GM18909 (cell line): ENCODE data around the gene ST6GALNAC2.
"Not testable (repeated sequence)": the region's sequence is repeated elsewhere in the genome, so short reads cannot be mapped to it uniquely, and the experiment has no call there.

Experiments
- ATAC-seq: cut with Tn5 transposase; IDR thresholded peaks from one replicate; pipeline ENCODE4 v1.9.1; 2021; ENCODE audit warnings: mild to moderate bottlenecking; ENCODE audit not compliant: unreplicated experiment, poor library complexity

Gene ST6GALNAC2

DNA sequence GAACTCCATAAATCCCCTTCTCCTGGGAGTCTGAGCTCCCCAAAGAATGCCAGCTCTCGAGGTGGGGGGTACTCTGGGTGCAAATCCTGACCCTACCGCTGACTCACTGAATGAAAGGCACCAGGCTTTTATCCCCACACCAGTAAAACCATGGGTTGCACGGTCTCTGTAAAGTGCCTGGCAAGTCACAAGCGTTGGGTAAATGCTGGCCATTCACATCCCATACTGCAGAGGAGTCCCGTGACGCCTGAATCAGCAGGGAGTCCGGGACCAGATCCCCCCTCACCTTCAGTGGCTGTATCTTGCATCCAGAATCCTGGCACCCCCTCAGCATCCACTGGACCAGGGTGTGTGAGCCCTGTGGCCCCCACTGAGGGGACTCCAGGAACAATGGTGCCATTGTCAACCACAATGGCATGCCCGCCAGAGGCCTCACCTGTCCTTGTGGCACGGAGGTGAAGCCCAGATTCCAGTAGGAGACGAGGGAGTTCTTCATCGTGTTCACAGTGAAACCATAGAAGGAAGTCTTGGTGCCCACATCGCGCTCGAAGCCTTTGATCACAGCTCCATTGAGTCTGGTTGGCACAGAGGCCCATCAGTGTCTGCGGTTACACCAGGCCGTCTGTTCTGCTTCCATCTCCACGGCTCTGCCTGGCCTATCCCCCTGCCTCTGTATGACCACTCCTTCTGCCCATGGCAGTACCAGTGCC lies 13.3 kb downstream of the ST6GALNAC2 start:
- no peak for ATAC-seq

DNA sequence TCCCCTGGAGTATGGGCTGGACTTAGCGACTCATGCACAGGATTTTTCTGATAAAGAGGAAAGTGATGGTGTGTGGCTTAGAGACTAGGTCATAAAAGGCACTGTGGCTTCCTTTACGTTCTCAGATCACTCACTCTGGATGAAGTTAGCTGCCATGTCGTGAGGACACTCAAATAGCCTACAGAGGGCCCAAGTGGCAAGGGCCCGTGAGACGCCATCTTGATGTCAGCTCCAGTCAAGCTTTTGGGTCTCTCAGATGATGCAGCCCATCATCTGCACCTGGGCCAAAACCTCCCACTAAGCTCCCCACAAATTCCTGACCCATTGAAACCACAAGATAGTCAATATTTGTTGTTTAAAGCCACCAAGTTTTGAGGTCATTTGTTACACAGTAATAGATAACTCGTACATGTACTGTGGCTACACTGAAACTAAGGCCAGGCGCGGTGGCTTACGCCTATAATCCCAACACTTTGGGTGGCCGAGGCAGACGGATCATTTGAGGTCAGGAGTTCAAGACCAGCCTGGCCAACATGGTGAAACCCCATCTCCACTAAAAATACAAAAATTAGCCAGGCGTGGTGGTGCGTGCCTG lies 14.7 kb downstream of the ST6GALNAC2 start:
- no peak for ATAC-seq

DNA sequence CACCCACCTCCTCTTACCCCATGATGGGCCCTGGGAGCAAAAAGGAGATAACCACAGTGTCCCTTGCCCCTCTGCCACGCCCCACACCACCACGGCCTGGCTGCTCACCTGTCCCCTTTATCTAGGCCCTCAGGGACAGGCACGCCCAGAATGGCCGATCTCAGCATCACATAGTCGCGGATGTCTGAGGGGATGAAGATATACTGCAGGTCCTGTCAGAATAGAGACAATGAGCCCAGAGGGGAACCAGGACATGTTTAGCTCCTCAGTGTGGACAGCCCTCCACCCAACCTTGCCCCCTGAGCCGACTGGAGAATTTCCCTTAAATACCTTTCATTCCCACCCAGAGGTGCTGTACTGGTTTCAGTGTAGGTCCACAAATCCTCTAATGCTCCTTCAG lies 15.2 kb downstream of the ST6GALNAC2 start:
- no peak for ATAC-seq

DNA sequence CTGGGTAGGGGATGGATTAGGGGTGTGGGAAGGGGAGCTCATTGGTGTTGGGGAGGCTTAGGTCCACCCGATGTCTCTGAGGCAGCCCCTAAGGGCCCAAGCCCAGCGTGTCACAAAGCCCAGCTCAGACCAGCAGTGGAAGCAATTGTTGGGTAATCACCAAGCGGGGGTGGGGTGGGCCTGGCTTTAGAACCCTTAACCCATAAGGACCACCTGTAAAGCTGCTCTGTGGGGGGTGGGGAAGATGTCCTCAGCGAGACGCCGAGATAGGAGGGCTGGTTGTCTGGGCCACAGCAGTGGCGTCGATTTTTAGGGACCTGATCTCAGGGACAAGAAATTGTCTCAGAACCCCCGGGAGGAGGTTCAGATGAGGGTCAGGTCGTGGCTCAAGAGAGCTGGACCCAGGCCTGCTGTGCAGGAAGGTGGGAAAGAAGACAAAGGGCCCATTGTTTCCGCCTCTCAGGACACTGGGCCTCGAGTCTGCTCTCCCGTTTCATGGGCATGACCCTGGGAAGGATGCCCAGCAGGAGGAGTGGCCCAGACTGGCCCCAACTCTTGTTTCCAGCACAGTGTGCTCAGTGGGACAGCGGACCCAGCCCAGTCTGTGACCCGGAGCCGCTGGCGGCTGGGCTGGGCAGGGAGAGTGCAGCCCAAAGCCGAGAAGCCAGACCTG lies 15.9 kb downstream of the ST6GALNAC2 start:
- ATAC-seq = no peak

DNA sequence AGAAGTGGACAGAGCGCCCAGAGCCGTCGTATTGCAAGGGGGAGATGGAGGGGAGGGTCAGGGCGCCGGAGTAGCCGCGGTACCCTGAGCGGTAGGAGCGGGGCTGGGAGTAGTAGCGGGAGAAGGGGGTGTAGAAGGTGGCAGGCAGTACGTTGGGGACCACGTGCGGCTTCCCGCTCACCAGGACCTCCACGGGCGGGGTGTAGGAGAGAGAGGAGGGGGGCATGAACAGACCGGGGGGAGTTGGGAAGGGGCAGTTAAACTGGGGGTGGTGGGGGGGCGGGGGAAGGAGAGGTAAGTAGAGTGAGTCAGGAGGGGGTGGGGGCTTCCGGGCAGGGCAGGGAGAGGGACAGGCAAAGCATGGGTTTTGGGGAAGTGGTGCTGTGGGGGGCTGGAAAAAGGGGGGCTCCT lies 16.8 kb downstream of the ST6GALNAC2 start:
- no peak for ATAC-seq

DNA sequence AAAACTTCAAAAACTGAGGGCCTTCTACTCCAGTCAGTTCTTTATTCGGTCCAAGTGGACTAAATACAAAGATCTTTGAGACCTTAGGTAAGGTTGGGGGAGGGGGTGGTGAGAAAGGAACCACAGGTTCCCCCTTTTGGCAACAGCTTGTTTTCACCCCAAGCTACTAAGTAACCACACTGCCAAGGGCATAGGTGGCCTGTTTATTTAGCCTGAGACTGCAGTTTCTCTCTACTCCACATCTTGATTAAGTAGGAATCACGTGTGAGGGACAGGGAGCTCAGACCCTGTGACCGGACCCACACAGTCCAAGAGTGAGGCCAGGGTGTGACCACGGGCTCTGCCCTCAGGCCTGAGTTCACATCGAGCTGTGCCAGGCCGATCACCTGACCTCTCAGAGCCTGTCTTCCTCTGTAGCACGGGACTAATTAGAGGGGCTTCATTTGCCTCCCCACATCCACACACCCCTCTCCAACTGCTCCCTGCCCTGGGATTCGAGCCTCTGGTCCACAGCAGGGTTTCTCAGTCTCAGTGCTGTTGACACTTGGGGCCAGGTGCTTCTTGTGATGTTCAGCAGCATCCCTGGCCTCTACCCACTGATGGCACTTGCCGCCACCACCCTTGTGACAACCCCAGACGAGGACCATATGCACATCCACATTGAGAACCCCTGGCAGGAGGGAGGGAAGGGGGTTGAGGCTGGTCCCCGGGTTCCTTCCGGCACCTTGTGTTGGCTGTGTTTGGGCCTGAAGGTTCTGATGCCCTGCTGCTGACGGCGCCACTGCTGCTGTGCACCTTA lies 17.8 kb downstream of the ST6GALNAC2 start:
- no peak for ATAC-seq

DNA sequence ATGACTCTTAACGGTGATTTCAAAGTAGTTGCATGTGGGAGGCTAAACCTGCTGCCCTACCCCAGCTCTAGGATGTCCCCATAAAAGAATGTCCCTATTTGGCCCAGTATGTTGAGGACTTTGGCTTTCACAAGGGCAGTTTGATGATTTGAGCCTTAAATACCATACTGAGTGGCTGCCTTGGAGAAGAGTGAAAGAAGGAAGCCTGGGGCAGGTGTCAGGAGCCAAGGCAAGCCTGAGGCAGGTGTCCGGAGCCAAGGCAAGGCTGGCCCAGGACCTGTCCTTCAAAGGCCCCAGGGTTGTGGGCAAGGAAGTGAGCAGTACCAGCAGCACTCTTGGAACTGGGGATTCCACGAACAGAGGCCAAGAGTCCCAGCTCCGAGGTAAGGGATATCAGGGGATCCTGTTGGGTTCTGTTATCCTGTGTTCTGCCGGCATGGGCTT lies 18.6 kb downstream of the ST6GALNAC2 start:
- no peak for ATAC-seq

DNA sequence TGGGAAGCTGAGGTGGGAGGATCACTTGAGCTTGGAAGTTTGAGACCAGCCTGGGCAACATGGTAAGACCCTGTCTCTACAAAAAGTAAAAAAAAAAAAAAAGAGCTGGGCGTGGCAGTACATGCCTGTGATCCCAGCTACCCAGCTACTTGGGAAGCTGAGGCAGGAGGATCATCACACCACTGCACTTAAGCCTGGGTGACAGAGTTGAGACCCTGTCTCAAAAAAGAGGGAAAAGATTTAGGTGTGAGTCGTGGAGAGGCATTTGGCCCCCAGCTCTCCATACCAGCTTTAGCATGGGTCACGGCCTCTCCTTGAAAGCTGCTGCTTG lies 19.1 kb downstream of the ST6GALNAC2 start:
- no peak for ATAC-seq

DNA sequence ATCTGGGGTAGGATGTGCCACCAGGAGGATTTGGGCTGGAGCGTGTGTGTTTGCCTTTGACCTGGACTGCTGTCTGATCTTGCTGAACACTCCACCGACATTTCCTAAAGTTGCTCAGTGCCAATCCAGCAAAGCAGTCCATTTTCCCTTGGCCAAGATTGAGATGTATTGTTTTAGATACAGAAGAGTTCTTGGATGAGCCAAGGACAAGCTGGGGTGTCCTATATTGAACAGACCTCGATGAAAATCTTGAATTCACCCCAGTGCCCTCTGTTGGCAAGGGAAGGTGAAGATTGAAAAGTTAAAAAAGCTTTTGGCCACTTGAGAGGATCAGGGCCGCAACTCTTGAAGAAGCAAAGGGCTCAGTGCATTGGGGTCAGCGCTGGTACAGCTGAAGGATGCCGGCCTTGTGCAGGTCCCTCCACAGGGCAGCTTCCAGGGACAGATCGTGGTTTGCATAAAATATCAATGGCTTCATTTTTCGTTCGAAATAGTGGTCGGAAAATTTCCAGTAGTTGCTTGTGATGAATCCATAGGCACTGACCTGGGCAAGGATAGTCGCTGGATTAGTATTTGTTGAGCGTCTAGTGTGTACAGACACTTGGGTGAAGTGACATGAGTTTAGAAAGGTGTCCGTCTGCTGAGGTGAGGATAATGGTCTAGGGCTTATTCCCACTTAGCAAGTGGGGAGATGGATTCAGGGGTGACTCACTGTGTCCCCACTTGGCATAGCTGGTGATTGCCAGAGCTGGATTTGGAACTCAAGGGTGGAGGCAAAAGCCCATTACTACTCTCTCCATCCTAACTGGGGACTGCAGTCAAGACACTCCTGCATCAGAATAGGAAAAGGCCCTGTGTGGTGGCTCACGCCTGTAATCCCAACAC lies 19.7 kb downstream of the ST6GALNAC2 start:
- no peak for ATAC-seq

DNA sequence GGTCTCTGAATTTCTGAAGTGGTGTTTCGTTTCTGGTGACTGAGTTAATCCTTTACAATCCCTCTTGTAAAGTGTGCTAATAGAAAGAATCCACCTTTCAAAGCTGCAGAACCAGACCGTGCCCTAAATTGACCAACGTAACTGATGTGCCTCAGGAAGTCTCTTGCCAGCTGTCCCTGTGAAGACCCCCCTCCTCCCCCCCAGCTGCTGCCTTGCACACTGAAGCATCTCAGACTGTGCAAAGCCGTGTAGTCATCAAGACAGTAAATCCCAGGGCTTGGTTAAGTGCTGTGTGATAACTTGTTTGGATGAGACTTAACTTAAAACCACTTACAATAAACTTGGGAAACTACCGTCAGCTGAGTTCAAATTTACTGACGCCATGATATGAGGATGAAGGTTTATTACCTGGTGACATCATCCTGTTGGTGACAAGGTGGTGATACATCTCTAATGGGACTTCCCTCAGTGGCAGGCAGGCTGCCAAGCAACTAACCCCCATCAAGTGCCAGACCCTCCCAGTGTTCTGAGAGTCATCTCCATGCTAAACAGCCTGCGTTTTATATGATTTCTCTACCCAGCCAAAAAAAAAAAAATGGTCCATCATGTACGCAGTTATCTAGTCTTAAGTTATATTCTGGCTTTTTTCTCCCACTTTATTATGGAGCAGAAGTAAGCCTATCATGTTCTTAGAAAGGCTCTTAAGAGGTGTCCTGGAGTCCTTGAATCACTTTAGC lies 20.5 kb downstream of the ST6GALNAC2 start:
- not testable (repeated sequence) for ATAC-seq

DNA sequence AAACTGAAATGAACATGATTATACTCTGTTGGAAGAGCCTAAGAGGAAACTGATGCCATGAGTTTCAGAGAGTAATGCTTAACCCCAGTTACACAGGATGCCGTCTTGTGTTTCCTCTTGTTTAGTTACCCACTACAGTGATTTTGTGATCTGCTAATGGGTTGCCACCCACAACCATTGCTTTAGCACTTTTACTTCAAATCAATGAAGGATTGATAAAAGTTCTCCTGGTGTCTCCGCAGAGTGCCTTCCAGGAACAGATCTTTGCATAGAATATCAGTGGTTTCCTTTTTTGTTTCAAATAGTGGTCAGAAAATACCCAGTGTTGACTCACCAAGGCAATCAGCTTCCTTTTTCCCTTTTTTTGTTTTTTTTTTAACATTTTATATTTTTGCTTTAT lies 22.3 kb downstream of the ST6GALNAC2 start:
- ATAC-seq = not testable (repeated sequence)

DNA sequence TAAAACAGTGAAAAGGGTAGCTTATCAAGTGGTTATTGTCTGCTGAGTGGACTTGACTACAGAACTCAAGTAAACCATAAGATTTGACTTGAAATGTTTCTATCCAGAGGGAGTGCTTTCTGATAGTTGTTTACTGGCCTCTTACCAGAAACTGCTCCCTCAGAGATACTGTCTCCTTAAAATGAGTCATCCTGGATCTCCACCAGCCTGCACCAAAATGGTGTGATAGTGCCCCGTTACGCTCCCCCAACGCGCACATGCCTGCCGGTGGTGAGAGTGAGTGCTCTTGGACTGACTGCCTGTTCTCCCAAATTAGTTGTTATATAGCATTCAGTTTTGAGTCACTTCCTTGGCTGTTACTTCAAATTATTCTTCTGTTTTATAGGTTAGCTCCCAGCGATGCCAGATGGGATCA lies 22.9 kb downstream of the ST6GALNAC2 start:
- ATAC-seq = no peak

DNA sequence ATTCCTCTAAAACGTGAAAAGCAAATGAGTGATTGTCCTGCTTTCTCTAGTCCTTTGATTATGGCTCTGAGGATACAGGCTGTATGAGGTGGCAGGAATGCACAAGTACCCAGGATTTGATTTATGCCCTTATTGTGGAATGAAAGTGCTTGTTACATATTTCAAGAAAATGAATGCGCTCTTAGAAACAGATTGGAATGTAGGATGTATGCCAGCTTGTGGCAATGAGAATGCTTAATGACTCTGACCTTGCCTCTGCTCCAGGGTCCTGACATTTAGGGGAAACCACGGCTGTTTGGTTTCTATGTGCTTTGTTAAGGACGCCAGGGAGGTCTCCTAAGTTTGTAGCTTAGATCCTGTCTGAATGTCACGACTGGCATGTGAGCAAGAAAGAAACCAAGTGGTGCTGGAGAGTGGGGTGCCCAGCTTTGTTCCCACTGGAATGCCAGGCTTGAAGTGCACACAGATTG lies 23.8 kb downstream of the ST6GALNAC2 start:
- ATAC-seq = no peak

DNA sequence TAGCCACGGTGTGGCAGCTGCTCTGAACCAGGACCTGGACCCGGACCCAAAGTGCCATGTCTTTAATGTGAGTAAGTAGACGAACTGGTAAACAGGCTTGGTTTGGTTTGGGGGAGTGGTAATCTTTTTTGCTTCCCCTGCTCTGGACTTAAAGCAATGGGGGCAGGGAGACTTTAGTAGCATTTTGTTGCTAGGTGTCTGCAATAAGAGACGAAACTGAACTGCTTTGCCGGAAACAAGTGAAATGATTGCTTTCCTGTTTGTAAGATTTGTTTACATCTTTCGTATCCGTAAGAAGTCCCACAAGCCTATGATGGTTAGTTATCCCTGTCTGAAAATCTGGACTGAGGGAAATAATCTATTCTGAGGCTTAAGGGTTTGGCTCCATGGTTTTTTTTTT lies 24.3 kb downstream of the ST6GALNAC2 start:
- no peak for ATAC-seq

DNA sequence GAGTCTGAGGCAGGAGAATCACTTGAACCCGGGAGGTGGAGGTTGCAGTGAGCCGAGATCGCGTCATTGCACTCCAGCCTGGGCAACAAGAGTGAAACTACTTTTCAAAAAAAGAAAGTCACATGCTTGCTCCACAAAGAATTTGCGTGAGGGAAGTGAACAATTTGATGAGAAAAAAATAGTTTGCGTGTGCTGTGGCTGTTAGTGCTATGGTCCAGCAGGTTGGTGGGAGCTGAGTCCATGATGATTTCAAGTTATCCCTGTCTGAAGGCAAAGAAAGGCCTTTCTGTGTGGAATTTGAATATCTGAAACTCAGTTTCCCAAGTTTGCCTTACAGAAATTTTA lies 24.8 kb downstream of the ST6GALNAC2 start:
- ATAC-seq = no peak

DNA sequence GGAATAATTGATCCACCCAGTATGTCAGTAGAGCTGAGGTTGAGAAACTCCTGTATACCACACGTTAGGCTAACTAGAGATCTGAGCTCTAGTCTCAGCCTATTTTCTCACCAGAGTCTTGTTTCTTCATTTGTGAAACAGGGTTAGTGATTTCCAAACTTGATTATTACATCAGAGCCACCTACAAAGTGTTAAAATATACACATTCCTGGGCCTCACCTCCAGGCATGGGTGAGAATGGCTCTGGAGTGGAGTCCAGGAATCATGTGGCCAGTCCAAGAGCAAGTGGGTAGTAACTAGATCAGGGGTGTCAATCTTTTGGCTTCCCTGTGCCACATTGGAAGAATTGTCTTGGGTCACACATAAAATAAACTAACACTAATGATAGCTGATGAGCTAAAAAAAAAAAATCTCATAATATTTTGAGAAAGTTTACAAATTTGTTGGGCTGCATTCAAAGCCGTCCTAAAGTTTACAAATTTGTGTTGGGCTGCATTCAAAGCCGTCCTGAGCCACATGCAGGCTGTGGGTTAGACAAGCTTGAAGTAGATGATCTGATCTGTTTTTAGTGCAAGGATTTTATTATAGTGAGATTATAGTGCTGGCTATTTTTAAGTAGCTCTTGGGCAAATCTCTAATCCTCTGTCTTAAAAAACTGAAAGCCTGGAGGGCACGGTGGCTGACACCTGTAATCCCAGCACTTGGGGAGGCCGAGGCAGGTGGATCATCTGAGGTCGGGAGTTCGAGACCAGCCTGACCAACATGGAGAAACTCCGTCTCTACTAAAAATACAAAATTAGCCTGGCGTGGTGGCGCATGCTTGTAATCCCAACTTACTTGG lies 25.4 kb downstream of the ST6GALNAC2 start:
- ATAC-seq = no peak

DNA sequence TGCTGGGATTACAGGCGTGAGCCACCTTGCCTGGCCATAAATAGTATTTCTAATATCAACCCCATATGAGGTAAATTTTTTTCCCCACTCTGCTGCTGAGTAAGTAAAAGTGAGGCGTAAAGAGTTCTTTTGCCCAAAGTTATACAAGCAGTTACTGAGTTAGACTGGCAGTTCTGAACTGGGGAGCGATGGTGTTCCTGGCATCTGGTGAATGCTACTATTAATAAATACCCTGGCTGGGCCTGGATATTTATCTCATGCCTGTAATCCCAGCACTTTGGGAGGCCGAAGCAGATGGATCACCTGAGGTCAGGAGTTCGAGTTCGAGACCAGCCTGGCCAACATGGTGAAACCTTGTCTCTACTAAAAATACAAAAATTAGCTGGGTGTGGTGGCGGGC lies 26.2 kb downstream of the ST6GALNAC2 start:
- not testable (repeated sequence) for ATAC-seq
